GM18502 (cell line): ENCODE data around the gene SFMBT2.
"Not testable (repeated sequence)": the region's sequence is repeated elsewhere in the genome, so short reads cannot be mapped to it uniquely, and the experiment has no call there.

ENCODE experiments used
- ATAC-seq: cut with Tn5 transposase; IDR thresholded peaks from one replicate; pipeline ENCODE4 v1.9.1; 2021; ENCODE audit warnings: mild to moderate bottlenecking; ENCODE audit not compliant: unreplicated experiment, poor library complexity

SFMBT2 gene

GRCh38 chr10:7196284-7196683 lies 214.6 kb downstream of the SFMBT2 start:
- no peak for ATAC-seq

GRCh38 chr10:7195118-7195517 lies 215.7 kb downstream of the SFMBT2 start:
- ATAC-seq: no peak

DNA sequence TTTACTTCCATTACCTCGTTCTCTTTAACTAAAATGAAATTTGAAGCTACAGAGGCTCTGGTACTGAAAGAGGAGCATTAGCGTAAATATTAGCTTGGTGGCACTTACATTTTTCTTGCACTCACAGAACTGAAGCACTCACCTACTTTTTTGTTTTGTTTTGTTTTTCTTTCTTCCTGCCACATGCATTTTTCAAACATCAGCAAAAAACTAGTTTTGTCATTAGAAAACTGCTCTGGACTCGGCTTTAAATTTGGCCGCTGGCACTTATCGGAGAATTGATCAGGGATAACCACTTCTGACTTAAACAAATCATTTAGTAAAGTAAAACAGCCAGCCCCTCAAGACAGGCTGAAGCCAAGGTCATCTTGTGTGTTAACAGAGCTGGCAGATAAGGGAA lies 216.3 kb downstream of the SFMBT2 start:
- ATAC-seq: no peak

- no peak for ATAC-seq
Measured at GRCh38 chr10:7193369-7193768, 217.5 kb downstream of the SFMBT2 start.

DNA sequence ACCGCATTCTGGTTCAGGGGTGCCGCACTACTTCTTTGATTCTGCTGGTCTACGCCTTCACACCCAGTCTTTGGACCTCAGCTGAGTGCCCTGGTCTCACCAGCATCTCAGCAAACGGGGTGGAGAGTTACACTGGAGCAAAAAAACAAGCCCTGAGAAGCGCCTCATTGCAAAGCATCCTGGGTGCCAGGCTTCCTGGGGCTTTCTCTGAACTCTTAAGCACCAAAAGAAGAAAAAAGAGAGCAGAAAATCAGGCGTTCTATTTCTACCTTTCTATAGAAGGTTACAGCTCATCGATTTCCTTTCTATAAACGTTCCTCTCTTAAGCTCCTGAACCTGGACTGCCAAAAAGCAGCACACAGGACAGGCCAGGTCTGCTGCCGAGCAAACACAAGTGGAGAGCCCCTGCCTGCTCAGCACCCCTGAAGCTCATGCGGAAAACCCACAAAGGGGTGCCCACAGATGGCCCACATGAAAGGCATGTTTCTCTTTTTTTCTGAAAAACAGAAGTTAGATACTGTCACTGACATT lies 217.9 kb downstream of the SFMBT2 start:
- ATAC-seq: no peak

DNA sequence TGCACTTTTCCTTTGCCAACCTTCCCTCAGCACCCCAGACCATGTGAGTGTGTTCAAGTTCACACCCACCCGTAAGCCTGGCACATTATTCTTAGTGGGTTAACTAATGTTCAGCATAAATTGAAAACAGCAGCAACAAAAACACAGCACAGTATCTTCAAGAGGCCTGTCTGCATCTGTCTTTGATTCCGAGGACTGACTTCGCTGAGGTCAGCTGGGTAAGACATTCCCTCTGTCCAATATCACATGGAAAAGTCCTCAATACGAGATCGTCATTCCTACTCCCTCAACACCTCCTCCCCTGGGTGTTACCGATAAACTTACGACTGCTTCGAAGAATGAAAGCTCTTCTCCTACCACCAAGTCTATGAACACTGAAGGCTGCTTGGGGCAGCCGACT lies 218.8 kb downstream of the SFMBT2 start:
- ATAC-seq: no peak

DNA sequence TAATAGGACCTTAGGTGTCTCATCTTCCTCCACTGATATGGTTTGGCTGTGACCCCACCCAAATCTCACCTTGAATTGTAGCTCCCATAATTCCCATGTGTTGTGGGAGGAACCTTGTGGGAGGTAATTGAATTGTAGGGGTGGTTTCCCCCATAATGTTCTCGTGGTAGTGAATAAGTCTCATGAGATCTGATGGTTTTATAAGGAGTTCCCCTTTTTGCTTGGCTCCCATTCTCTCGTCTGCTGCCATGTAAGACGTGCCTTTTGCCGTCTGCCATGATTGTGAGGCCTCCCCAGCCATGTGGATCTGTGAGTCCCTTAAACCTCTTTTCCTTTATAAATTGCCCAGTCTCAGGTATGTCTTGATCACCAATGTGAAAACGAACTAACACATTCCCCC lies 220.1 kb downstream of the SFMBT2 start:
- not testable (repeated sequence) for ATAC-seq

- ATAC-seq: no peak
Measured at GRCh38 chr10:7189909-7190308, 220.9 kb downstream of the SFMBT2 start.

GRCh38 chr10:7188456-7189050 lies 222.3 kb downstream of the SFMBT2 start:
- no peak for ATAC-seq

- ATAC-seq: no peak
Measured at GRCh38 chr10:7186387-7187018, 224.3 kb downstream of the SFMBT2 start.

DNA sequence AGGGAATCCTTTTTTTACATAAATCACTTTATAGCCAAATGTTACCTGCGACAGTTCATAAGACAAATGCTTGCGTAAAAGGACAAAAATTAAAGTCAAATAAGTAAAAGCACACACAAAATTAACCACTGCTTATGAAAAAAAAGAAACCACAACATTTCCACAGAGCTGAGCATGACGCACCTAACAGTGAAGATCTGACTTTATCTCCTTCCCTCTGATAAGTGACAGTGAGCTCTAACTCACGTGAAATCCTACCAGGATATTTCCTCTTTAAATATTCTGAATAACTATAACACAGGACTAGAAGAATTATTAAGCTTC lies 225.5 kb downstream of the SFMBT2 start:
- no peak for ATAC-seq

DNA sequence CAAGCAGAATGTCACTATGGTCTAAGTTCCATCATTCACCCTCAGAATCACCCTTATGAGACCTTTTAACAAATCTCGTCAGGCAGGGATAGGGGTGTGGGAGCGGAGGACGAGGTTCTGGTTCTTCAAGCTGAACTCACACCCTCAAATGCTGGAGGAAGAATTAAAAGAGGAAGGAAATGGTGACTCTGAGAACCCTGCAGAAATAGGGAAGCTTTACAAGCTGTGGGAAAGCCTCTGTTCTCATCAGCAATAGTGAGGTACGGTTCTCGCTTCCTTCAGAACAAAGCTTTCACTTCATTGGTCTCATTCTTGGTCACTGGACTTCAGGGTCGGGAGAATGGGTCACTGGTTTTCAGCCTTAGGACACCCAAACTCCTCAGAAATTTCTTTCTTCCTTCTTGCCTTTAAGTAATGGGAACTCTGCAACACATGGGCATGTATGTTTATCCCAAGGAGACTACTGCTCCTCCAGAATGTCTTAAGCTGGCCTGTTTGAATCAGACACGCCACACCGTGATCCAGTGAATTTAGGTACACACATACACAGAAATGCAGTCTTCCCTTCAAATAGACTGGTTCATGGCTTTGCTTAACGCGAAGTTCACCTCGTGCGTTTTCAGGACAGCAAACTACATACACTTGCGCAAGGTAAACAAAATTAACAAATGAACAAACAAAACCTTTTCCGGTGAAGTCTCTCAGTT lies 226.0 kb downstream of the SFMBT2 start:
- peak; percentile 69 for ATAC-seq

GRCh38 chr10:7184116-7184515 lies 226.7 kb downstream of the SFMBT2 start:
- not testable (repeated sequence) for ATAC-seq

DNA sequence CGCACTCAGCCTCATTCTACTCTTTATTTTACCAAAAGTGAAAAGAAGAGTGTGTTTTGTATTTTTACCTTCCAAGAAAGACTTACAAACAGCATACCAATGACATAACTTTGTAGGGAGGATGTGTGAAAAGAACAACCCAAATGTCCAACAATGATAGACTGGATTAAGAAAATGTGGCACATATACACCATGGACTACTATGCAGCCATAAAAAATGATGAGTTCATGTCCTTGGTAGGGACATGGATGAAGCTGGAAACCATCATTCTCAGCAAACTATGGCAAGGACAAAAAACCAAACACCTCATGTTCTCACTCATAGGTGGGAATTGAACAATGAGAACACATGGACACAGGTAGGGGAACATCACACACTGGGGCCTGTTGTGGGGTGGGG lies 228.5 kb downstream of the SFMBT2 start:
- not testable (repeated sequence) for ATAC-seq

DNA sequence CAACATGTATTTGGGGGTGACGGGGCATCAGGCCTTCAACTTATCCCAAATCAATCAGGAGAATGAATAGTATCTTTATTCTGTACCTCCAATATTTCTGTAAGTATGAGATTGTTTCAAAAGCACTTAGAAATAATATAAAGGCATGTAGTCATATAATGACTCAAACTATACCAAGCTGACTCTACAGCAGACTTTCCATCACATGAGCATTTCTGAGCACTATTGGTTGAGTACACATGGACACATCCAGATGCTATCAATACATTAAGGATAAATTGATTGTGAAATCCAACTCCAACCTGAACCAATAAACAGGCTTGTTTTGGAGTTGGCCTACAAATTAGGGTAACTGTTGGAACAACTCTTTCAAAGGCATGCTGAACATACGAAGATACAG lies 229.4 kb downstream of the SFMBT2 start:
- ATAC-seq: no peak

- ATAC-seq: no peak
Measured at GRCh38 chr10:7179536-7179935, 231.3 kb downstream of the SFMBT2 start.

GRCh38 chr10:7173948-7174347 lies 236.9 kb downstream of the SFMBT2 start:
- no peak for ATAC-seq

- no peak for ATAC-seq
Measured at GRCh38 chr10:7171825-7172224, 239.0 kb downstream of the SFMBT2 start.

- no peak for ATAC-seq
Measured at GRCh38 chr10:7170626-7171322, 240.1 kb downstream of the SFMBT2 start.

GRCh38 chr10:7168414-7168813 lies 242.4 kb downstream of the SFMBT2 start:
- ATAC-seq: no peak
